H1 (cell line): ENCODE results near the gene MBTPS1. TPM values are rescaled to one million over a fixed set of nuclear protein-coding genes. Genes with fewer than 3 reads are reported as not detected.

Experiments used
- CTCF ChIA-PET: fragments of 300-600 bp; sonication (Branson Sonifier 250); formaldehyde crosslinking; loops from one replicate; lab custom pipeline; 2021; ENCODE audit not compliant: partially characterized antibody; lab: Charles Lee
- POLR2A ChIA-PET: fragments of 300-600 bp; sonication (Branson Sonifier 250); formaldehyde crosslinking; loops from one replicate; lab custom pipeline; 2021; ENCODE audit warnings: inconsistent platforms; ENCODE audit not compliant: partially characterized antibody; lab: Charles Lee
- DNase-seq, 2 experiments: peaks; one replicate each; pipeline versions ENCODE4 v3.0.0 to v3.0.0-alpha.2; 2010 to 2022; ENCODE audit warnings: low spot score in 2 of 2, low read depth in 1 of 2, mixed read lengths in 1 of 2
- FAIRE-seq: peaks from 2 replicates; lab custom pipeline; 2011; peaks lifted over from hg19 to GRCh38; lab: Jason Lieb, UNC
- H2AFZ ChIP-seq: 2 replicates; pipeline ENCODE4 v1.8.1; 2012; ENCODE audit warnings: low read length, inconsistent platforms
- H2AK5ac ChIP-seq: 2 replicates; pipeline ENCODE4 v1.6.1; 2013; ENCODE audit warnings: low read depth, low read length
- H2BK120ac ChIP-seq: replicated peaks from 2 replicates; pipeline ENCODE3; 2013; ENCODE audit warnings: low read depth, low read length, inconsistent platforms
- H2BK12ac ChIP-seq: 2 replicates; pipeline ENCODE4 v1.6.1; 2013; ENCODE audit warnings: low read depth, low read length
- H2BK15ac ChIP-seq: 2 replicates; pipeline ENCODE4 v1.6.1; 2013; ENCODE audit warnings: low read length
- H2BK20ac ChIP-seq: 2 replicates; pipeline ENCODE4 v1.6.1; 2013; ENCODE audit warnings: low read length
- H2BK5ac ChIP-seq: 2 replicates; pipeline ENCODE4 v1.6.1; 2013; ENCODE audit warnings: low read depth, low read length
- H3K14ac ChIP-seq: 2 replicates; pipeline ENCODE4 v1.6.1; 2013; ENCODE audit warnings: inconsistent platforms; ENCODE audit not compliant: insufficient read length
- H3K18ac ChIP-seq: 2 replicates; pipeline ENCODE4 v1.6.1; 2013; ENCODE audit warnings: low read length; ENCODE audit errors: extremely low read depth
- H3K23ac ChIP-seq: 2 replicates; pipeline ENCODE4 v1.6.1; 2013; ENCODE audit warnings: inconsistent platforms; ENCODE audit not compliant: insufficient read length
- H3K23me2 ChIP-seq: 2 replicates; pipeline ENCODE4 v1.6.1; 2013; ENCODE audit warnings: low read depth, low read length
- H3K27ac ChIP-seq: 2 replicates; pipeline ENCODE4 v1.6.1; 2011; ENCODE audit warnings: low read depth, low read length, inconsistent platforms
- H3K27me3 ChIP-seq, 4 experiments: replicated peaks in 1 of 4; 1 replicate in 1 of 4; 2 replicates in 3 of 4; pipeline versions ENCODE4 v1.6.1 to v1.8.1; 2011 to 2013; ENCODE audit warnings: low read length in 3 of 4, mild to moderate bottlenecking in 3 of 4, inconsistent platforms in 2 of 4, mixed read lengths in 2 of 4, moderate library complexity in 1 of 4; ENCODE audit not compliant: control insufficient read depth in 3 of 4, insufficient read depth in 3 of 4; ENCODE audit errors: extremely low read depth in 1 of 4
- H3K36me3 ChIP-seq, 4 experiments: 2 replicates each; pipeline versions ENCODE4 v1.6.1 to v1.8.1; 2011 to 2013; ENCODE audit warnings: mild to moderate bottlenecking in 4 of 4, low read length in 3 of 4, moderate library complexity in 2 of 4, control low read depth in 1 of 4, inconsistent platforms in 1 of 4; ENCODE audit not compliant: insufficient read depth in 4 of 4, control insufficient read depth in 2 of 4
- H3K4ac ChIP-seq: replicated peaks from 2 replicates; pipeline ENCODE3; 2013; ENCODE audit warnings: low read length, low read depth, mixed read lengths, inconsistent platforms; ENCODE audit not compliant: insufficient read length
- H3K4me1 ChIP-seq, 4 experiments: replicated peaks in 1 of 4; 1 replicate in 1 of 4; 2 replicates in 3 of 4; pipeline versions ENCODE4 v1.6.1 to v1.8.1; 2011 to 2013; ENCODE audit warnings: low read length in 3 of 4, inconsistent platforms in 2 of 4, mixed read lengths in 1 of 4; ENCODE audit not compliant: insufficient read depth in 4 of 4, control insufficient read depth in 3 of 4
- H3K4me2 ChIP-seq, 2 experiments: 2 replicates each; pipeline versions ENCODE4 v1.6.1 to v1.8.1; 2011 to 2013; ENCODE audit warnings: low read depth in 2 of 2, low read length in 2 of 2, control low read depth in 1 of 2, inconsistent platforms in 1 of 2, mild to moderate bottlenecking in 1 of 2; ENCODE audit not compliant: insufficient read depth in 1 of 2
- H3K4me3 ChIP-seq, 4 experiments: fragments of 200-600, 300-600 bp in 1 of 4; sonication (generic), shearing (Covaris generic), sonication (Bioruptor Twin) in 1 of 4; 2 replicates each; pipeline versions ENCODE4 v1.5.1 to v1.8.1; 2011 to 2016; ENCODE audit warnings: low read length in 4 of 4, low read depth in 3 of 4, control low read depth in 2 of 4, inconsistent platforms in 2 of 4, mild to moderate bottlenecking in 2 of 4, mixed read lengths in 1 of 4, moderate library complexity in 1 of 4; ENCODE audit not compliant: insufficient read depth in 2 of 4; ENCODE audit errors: extremely low read depth in 1 of 4
- H3K56ac ChIP-seq: replicated peaks from 2 replicates; pipeline ENCODE3; 2013; ENCODE audit warnings: low read depth, mild to moderate bottlenecking, mixed read lengths, low read length, inconsistent platforms; ENCODE audit not compliant: insufficient read length
- H3K79me1 ChIP-seq: 2 replicates; pipeline ENCODE4 v1.6.1; 2013; ENCODE audit warnings: low read depth, low read length, control low read depth
- H3K79me2 ChIP-seq, 2 experiments: 2 replicates each; pipeline versions ENCODE4 v1.6.1 to v1.8.1; 2012 to 2013; ENCODE audit warnings: low read length in 2 of 2, mild to moderate bottlenecking in 2 of 2, inconsistent platforms in 1 of 2; ENCODE audit not compliant: insufficient read depth in 2 of 2, control insufficient read depth in 1 of 2
- H3K9ac ChIP-seq, 4 experiments: replicated peaks in 1 of 4; 1 replicate in 1 of 4; 2 replicates in 3 of 4; pipeline versions ENCODE4 v1.6.1 to v1.8.1; 2011 to 2013; ENCODE audit warnings: low read depth in 3 of 4, low read length in 3 of 4, control low read depth in 2 of 4, mild to moderate bottlenecking in 2 of 4, moderate library complexity in 2 of 4, inconsistent platforms in 1 of 4; ENCODE audit errors: extremely low read depth in 1 of 4
- H3K9me3 ChIP-seq, 2 experiments: 2 replicates each; pipeline versions ENCODE4 v1.6.1 to v1.8.1; 2012 to 2013; ENCODE audit warnings: mild to moderate bottlenecking in 2 of 2, moderate library complexity in 2 of 2, control low read depth in 1 of 2, inconsistent platforms in 1 of 2, low read depth in 1 of 2, low read length in 1 of 2, mixed read lengths in 1 of 2; ENCODE audit not compliant: insufficient read depth in 2 of 2
- H4K20me1 ChIP-seq, 2 experiments: replicated peaks in 1 of 2; 2 replicates each; pipeline versions ENCODE3 to v1.8.1; 2011 to 2013; ENCODE audit warnings: inconsistent platforms in 2 of 2, low read length in 2 of 2, mild to moderate bottlenecking in 1 of 2; ENCODE audit not compliant: insufficient read depth in 2 of 2, control insufficient read depth in 1 of 2
- H4K5ac ChIP-seq: 2 replicates; pipeline ENCODE4 v1.6.1; 2013; ENCODE audit warnings: low read length, low read depth, mixed read lengths, inconsistent platforms; ENCODE audit not compliant: insufficient read length
- H4K8ac ChIP-seq: 2 replicates; pipeline ENCODE4 v1.8.0; 2013; ENCODE audit warnings: mild to moderate bottlenecking, moderate library complexity, low read length, inconsistent platforms; ENCODE audit not compliant: insufficient read depth; ENCODE audit errors: extremely low read depth
- H4K91ac ChIP-seq: replicated peaks from 2 replicates; pipeline ENCODE3; 2013; ENCODE audit warnings: low read length, mixed read lengths, inconsistent platforms; ENCODE audit not compliant: insufficient read length
- ASH2L ChIP-seq: fragments of 200-600, 300-600 bp; sonication (generic); IDR thresholded peaks from one replicate; pipeline ENCODE4 v1.7.1; 2017; ENCODE audit warnings: low read length
- ATF2 ChIP-seq: IDR thresholded peaks from 2 replicates; pipeline ENCODE4 v1.6.1; 2012; ENCODE audit warnings: low read length, inconsistent platforms
- BACH1 ChIP-seq: IDR thresholded peaks from 2 replicates; pipeline ENCODE4 v1.6.1; 2012; ENCODE audit warnings: low read length, improper control_type of control experiment
- CHD1 ChIP-seq: IDR thresholded peaks from 2 replicates; pipeline ENCODE4 v1.6.1; 2012; ENCODE audit warnings: low read depth, low read length, improper control_type of control experiment
- CREB1 ChIP-seq: IDR thresholded peaks from 2 replicates; pipeline ENCODE4 v1.6.1; 2012; ENCODE audit warnings: inconsistent platforms
- EP300 ChIP-seq, 2 experiments: IDR thresholded peaks; 1 replicate in 1 of 2; 2 replicates in 1 of 2; pipeline ENCODE4 v1.6.1; 2011 to 2012; ENCODE audit warnings: low read depth in 2 of 2, low read length in 2 of 2, mild to moderate bottlenecking in 2 of 2, borderline replicate concordance in 1 of 2, inconsistent platforms in 1 of 2, moderate library complexity in 1 of 2
- KDM1A ChIP-seq: fragments of 200-600, 300-600 bp; sonication (generic); IDR thresholded peaks from 2 replicates; pipeline ENCODE4 v1.7.1; 2016; ENCODE audit warnings: mild to moderate bottlenecking, low read length, borderline replicate concordance
- KDM4A ChIP-seq: IDR thresholded peaks from one replicate; pipeline ENCODE4 v1.7.1; 2012; ENCODE audit warnings: low read depth, mild to moderate bottlenecking, moderate library complexity, low read length, inconsistent platforms; ENCODE audit not compliant: severe bottlenecking
- NANOG ChIP-seq: IDR thresholded peaks from 2 replicates; pipeline ENCODE4 v1.6.1; 2011; ENCODE audit warnings: low read length, low read depth, mild to moderate bottlenecking, inconsistent platforms; ENCODE audit not compliant: insufficient read depth, poor library complexity, severe bottlenecking
- POU5F1 ChIP-seq: IDR thresholded peaks from 2 replicates; pipeline ENCODE4 v1.6.1; 2011; ENCODE audit warnings: low read depth, mild to moderate bottlenecking, low read length, moderate library complexity
- SIN3A ChIP-seq, 2 experiments: IDR thresholded peaks in 1 of 2; conservative IDR thresholded peaks in 1 of 2; 2 replicates each; pipeline ENCODE4 v1.6.1; 2011 to 2012; ENCODE audit warnings: low read length in 2 of 2, improper control_type of control experiment in 1 of 2, low read depth in 1 of 2, mild to moderate bottlenecking in 1 of 2
- TAF7 ChIP-seq: optimal IDR thresholded peaks from 2 replicates; pipeline ENCODE3; 2011; ENCODE audit warnings: low read depth, mild to moderate bottlenecking, inconsistent platforms, low read length, moderate library complexity, borderline replicate concordance
- WGBS, 2 experiments: shearing (Covaris generic) in 1 of 2; methylation state at CpG; one replicate each; pipeline versions ENCODE4 v1.1.6 to v1.1.7; 2013 to 2015; ENCODE audit warnings: low lambda C conversion rate in 2 of 2, mixed read lengths in 2 of 2, inconsistent platforms in 1 of 2, low coverage in 1 of 2, missing lambda C conversion rate in 1 of 2; ENCODE audit not compliant: insufficient replicate concordance in 2 of 2, insufficient coverage in 1 of 2, insufficient read length in 1 of 2; ENCODE audit errors: extremely low coverage in 1 of 2, missing lambda C conversion rate in 1 of 2; 5-methylcytosine and 5-hydroxymethylcytosine counted together
- polyA plus RNA-seq, 7 experiments: library from polyadenylated mRNA; depleted of rRNA in 3 of 7; stranded (reverse) in 5 of 7; unstranded in 2 of 7; fragments of >200 nt in 5 of 7; fragments of 200-250 nt in 2 of 7; gene quantifications; 1 replicate in 5 of 7; 2 replicates in 1 of 7; 4 replicates in 1 of 7; pipeline versions ENCODE4 v1.2.1 to v1.2.3, GENCODE V29; 2011 to 2013; ENCODE audit warnings: missing spikeins in 2 of 7, mixed read lengths in 2 of 7
- total RNA-seq: library from RNA; stranded (reverse); fragmentation: NEBNext Ultra II Directional; extraction: Animal tissue kit (Norgen Biotek cat#: 25700); gene quantifications from 2 replicates; pipeline ENCODE4 v1.2.1, GENCODE V29; 2021

The MBTPS1 gene
- total and polyA plus RNA-seq, 2 of the 8 experiments (the other 6 are each of a cell fraction or from before 2014, with no cell fraction given): 30.6 to 53.3 TPM

- no peak overlapping the region for H3K4me2 ChIP-seq
- H3K4ac ChIP-seq: no peak overlapping the region
- H3K79me2 ChIP-seq: peaks cover 0 to 8% of the 10 kb centered on the region in 2 experiments; a peak in 2 of 4 replicates
- H3K56ac ChIP-seq: no peak overlapping the region
- no peaks in the 10 kb centered on the region; the same call in 1 of the 2 replicates for H3K79me1 ChIP-seq
- no peak overlapping the region for H2AFZ ChIP-seq
- ChIA-PET CTCF (interaction anchor here (1.0 to 2.0 kb wide), 3 partner anchors 11 to 21 kb away, joined by 3 to 9 read pairs (median 4); no protein-coding TSS in a partner anchor), POLR2A (interaction anchor here (0.6 kb wide), 1 partner anchor 29 kb away, joined by 3 read pairs; no protein-coding TSS in a partner anchor)
- no peak overlapping the region for H3K18ac ChIP-seq
- H4K8ac ChIP-seq: no peak overlapping the region
- no peak overlapping the region for H2BK5ac ChIP-seq
- no peak overlapping the region for H3K9ac ChIP-seq
- DNase-seq (no peak), FAIRE-seq (no peak)
- no peaks in the 10 kb centered on the region for H3K23me2 ChIP-seq
- H4K91ac ChIP-seq: no peak overlapping the region
- 93% methylated on average over 6 of the region's 6 CpGs; no CpG with 5 or more reads in 1 of the 2 experiments for WGBS, 2 experiments
- H2BK12ac ChIP-seq: no peak overlapping the region
- H2BK15ac ChIP-seq: no peak overlapping the region
- no peak overlapping the region for H2BK20ac ChIP-seq
- H3K23ac ChIP-seq: no peak overlapping the region
- H3K4me3 ChIP-seq: no peak overlapping the region
- no peak overlapping the region for H2BK120ac ChIP-seq
- no peaks in the 10 kb centered on the region for H3K9me3 ChIP-seq
- no peak overlapping the region for H3K27ac ChIP-seq
- peaks cover 13 to 34% (median 23%) of the 10 kb centered on the region in 4 experiments; a peak in 7 of 8 replicates for H3K36me3 ChIP-seq
- peaks cover 0 to 4% of the 10 kb centered on the region in 2 experiments for H4K20me1 ChIP-seq
- no peaks in the 10 kb centered on the region for H3K4me1 ChIP-seq
- H3K14ac ChIP-seq: no peak overlapping the region
- no peak overlapping the region for H2AK5ac ChIP-seq
- H3K27me3 ChIP-seq: no peaks in the 10 kb centered on the region
- no peak overlapping the region for H4K5ac ChIP-seq
- no peak for TF ChIP-seq KDM1A
- no peak for TF ChIP-seq EP300 (IDR thresholded peaks at IDR 0.05; ENCODE audit: borderline replicate concordance in 1 of 2, low read depth in 2 of 2, low read length in 2 of 2)
- TF ChIP-seq KDM4A: no peak
- TF ChIP-seq CHD1: no peak
- TF ChIP-seq CREB1: no peak
- TF ChIP-seq TAF7: no peak
- no peak for TF ChIP-seq POU5F1
- TF ChIP-seq ATF2: no peak
- no peak for TF ChIP-seq BACH1
- no peak for TF ChIP-seq ASH2L
- TF ChIP-seq NANOG: no peak
- TF ChIP-seq SIN3A (conservative IDR thresholded peaks at IDR 0.05 in 1 of 2, IDR thresholded peaks at IDR 0.05 in 1 of 2; ENCODE audit: low read depth in 1 of 2, low read length in 2 of 2): no peak
Measured at GRCh38 chr16:84079664-84080063, 37.1 kb downstream of the MBTPS1 start.
